WTC11 (cell line): ENCODE data around the gene RPTOR. TPM values are rescaled to one million over a fixed set of nuclear protein-coding genes. Genes with fewer than 3 reads are reported as not detected.

Experiments
- ATAC-seq: fragments of 200-7000 bp; cut with Tn5 transposase; 2 replicates; pipeline ENCODE4 v1.10.0; 2021; ENCODE audit warnings: mild to moderate bottlenecking, moderate library complexity
- CTCF ChIA-PET: fragments of 300-600 bp; sonication (Branson Sonifier 250); formaldehyde crosslinking; loops from one replicate; lab custom pipeline; 2021; ENCODE audit warnings: antibody characterized with exemption; lab: Charles Lee
- POLR2A ChIA-PET: fragments of 350-600 bp; sonication (Branson Sonifier 250); formaldehyde crosslinking; loops from one replicate; lab custom pipeline; 2021; ENCODE audit warnings: antibody characterized with exemption; lab: Charles Lee
- DNase-seq: peaks from one replicate; pipeline ENCODE4 v3.0.0; 2021; ENCODE audit warnings: low spot score
- H3K27ac Mint-ChIP-seq: 2 replicates; pipeline ENCODE4 v1.8.0; 2021; ENCODE audit warnings: mixed read lengths
- H3K27me3 Mint-ChIP-seq: 2 replicates; pipeline ENCODE4 v1.8.0; 2021; ENCODE audit warnings: low read depth, mild to moderate bottlenecking, moderate library complexity, mixed read lengths
- H3K36me3 Mint-ChIP-seq: 2 replicates; pipeline ENCODE4 v1.8.0; 2021; ENCODE audit warnings: mixed read lengths
- H3K4me1 Mint-ChIP-seq: 2 replicates; pipeline ENCODE4 v1.8.0; 2022; ENCODE audit warnings: mixed read lengths
- H3K4me3 Mint-ChIP-seq: 2 replicates; pipeline ENCODE4 v1.8.0; 2021; ENCODE audit warnings: mild to moderate bottlenecking, moderate library complexity, mixed read lengths
- H3K9me3 Mint-ChIP-seq: 2 replicates; pipeline ENCODE4 v1.8.0; 2021; ENCODE audit warnings: mixed read lengths
- ESRRA ChIP-seq: sonication (generic); formaldehyde crosslinking; IDR thresholded peaks from 2 replicates; pipeline ENCODE4 v1.8.1; 2022; ENCODE audit warnings: mild to moderate bottlenecking, missing genetic modification reagents, borderline replicate concordance
- GTF2I ChIP-seq: fragments of 250-450 bp; sonication (Bioruptor Pico); conservative IDR thresholded peaks from 2 replicates; pipeline ENCODE4 v1.4.0; 2021; ENCODE audit warnings: mild to moderate bottlenecking
- MXD4 ChIP-seq: fragments of 250-450 bp; sonication (Bioruptor Pico); IDR thresholded peaks from 2 replicates; pipeline ENCODE4 v1.8.0; 2021; ENCODE audit warnings: mild to moderate bottlenecking, moderate library complexity, borderline replicate concordance
- MYBL2 ChIP-seq: sonication (generic); formaldehyde crosslinking; IDR thresholded peaks from 2 replicates; pipeline ENCODE4 v1.8.1; 2023; ENCODE audit warnings: mild to moderate bottlenecking, moderate library complexity, missing genetic modification reagents
- NFYB ChIP-seq: sonication (generic); formaldehyde crosslinking; conservative IDR thresholded peaks from 2 replicates; pipeline ENCODE4 v1.8.0; 2022; ENCODE audit warnings: low read depth, missing genetic modification reagents
- RELA ChIP-seq: sonication (generic); formaldehyde crosslinking; IDR thresholded peaks from 2 replicates; pipeline ENCODE4 v1.8.1; 2022; ENCODE audit warnings: missing genetic modification reagents, mild to moderate bottlenecking, borderline replicate concordance
- SMAD4 ChIP-seq: sonication (generic); formaldehyde crosslinking; IDR thresholded peaks from 2 replicates; pipeline ENCODE4 v1.8.0; 2022; ENCODE audit warnings: mild to moderate bottlenecking, missing genetic modification reagents
- TEAD1 ChIP-seq: sonication (generic); formaldehyde crosslinking; IDR thresholded peaks from 2 replicates; pipeline ENCODE4 v1.8.0; 2022; ENCODE audit warnings: mild to moderate bottlenecking, missing genetic modification reagents
- TP53 ChIP-seq: sonication (generic); formaldehyde crosslinking; IDR thresholded peaks from 2 replicates; pipeline ENCODE4 v1.8.1; 2023; ENCODE audit warnings: mild to moderate bottlenecking, missing genetic modification reagents
- total RNA-seq: library from RNA; stranded (reverse); gene quantifications from 3 replicates; pipeline ENCODE4 v1.2.3, GENCODE V29; 2021
- TF ChIP-seq, protein P1 (sequence below): sonication (generic); formaldehyde crosslinking; IDR thresholded peaks from 2 replicates; pipeline ENCODE4 v1.8.0; 2023; ENCODE audit warnings: missing genetic modification reagents, mild to moderate bottlenecking, borderline replicate concordance
- TF ChIP-seq, protein P2 (sequence below): fragments of 250-450 bp; sonication (Bioruptor Pico); IDR thresholded peaks from 2 replicates; pipeline ENCODE4 v1.9.0; 2021; ENCODE audit warnings: mild to moderate bottlenecking, borderline replicate concordance
- TF ChIP-seq, protein P3 (sequence below): sonication (generic); formaldehyde crosslinking; IDR thresholded peaks from 2 replicates; pipeline ENCODE4 v1.8.1; 2023; ENCODE audit warnings: mild to moderate bottlenecking, missing genetic modification reagents
- TF ChIP-seq, protein P4 (sequence below): fragments of 250-450 bp; sonication (Bioruptor Pico); IDR thresholded peaks from 2 replicates; pipeline ENCODE4 v1.9.0; 2021; ENCODE audit warnings: mild to moderate bottlenecking
- TF ChIP-seq, protein P5 (sequence below): fragments of 250-450 bp; sonication (Bioruptor Pico); IDR thresholded peaks from 2 replicates; pipeline ENCODE4 v1.9.0; 2021; ENCODE audit warnings: mild to moderate bottlenecking
- TF ChIP-seq, protein P6 (sequence below): sonication (generic); formaldehyde crosslinking; IDR thresholded peaks from 2 replicates; pipeline ENCODE4 v1.8.0; 2022; ENCODE audit warnings: missing genetic modification reagents
- TF ChIP-seq, protein P7 (sequence below): sonication (generic); formaldehyde crosslinking; IDR thresholded peaks from 2 replicates; pipeline ENCODE4 v1.8.1; 2022; ENCODE audit warnings: low read depth, missing genetic modification reagents, borderline replicate concordance
- TF ChIP-seq, protein P8 (sequence below): sonication (generic); formaldehyde crosslinking; IDR thresholded peaks from 2 replicates; pipeline ENCODE4 v1.8.1; 2022; ENCODE audit warnings: missing genetic modification reagents, borderline replicate concordance

The RPTOR gene
- total RNA-seq, 1 experiment from 2014 or later: 41.0 TPM

DNA sequence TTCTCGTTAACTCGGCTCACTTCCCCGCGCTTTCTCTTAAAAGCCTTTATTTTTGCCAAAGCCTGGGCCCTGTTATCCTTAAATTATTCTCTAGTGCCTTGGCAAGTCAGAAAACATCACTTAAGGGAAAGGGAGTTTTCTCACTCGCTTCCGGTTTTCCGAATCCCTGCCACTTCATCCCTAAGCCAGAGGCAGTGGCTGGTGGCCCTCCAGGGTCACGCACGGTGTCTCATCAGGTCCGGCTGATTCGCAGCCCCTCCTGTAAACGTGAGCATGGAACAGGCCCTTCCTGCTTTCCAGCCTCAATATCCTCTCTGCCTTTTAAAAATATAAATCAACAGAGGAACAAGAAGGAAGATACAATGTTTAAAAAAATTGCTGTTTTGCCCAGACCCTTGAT, 304.5 kb downstream of the RPTOR start:
- Mint-ChIP-seq H3K36me3 (peaks cover 12% of the 10 kb centered on the region; the same call in 1 of the 2 replicates), H3K27ac (no peak overlapping the region), H3K9me3 (no peaks in the 10 kb centered on the region), H3K4me3 (no peak overlapping the region), H3K4me1 (peaks cover 19% of the 10 kb centered on the region), H3K27me3 (no peaks in the 10 kb centered on the region)
- DNase-seq: peak; percentile 3
- CTCF ChIA-PET: no interaction called here
- POLR2A ChIA-PET: no interaction called here
- no peak for ATAC-seq
- TF ChIP-seq ESRRA (CRISPR knock-in tag): no peak
- TF ChIP-seq, protein P1, sequence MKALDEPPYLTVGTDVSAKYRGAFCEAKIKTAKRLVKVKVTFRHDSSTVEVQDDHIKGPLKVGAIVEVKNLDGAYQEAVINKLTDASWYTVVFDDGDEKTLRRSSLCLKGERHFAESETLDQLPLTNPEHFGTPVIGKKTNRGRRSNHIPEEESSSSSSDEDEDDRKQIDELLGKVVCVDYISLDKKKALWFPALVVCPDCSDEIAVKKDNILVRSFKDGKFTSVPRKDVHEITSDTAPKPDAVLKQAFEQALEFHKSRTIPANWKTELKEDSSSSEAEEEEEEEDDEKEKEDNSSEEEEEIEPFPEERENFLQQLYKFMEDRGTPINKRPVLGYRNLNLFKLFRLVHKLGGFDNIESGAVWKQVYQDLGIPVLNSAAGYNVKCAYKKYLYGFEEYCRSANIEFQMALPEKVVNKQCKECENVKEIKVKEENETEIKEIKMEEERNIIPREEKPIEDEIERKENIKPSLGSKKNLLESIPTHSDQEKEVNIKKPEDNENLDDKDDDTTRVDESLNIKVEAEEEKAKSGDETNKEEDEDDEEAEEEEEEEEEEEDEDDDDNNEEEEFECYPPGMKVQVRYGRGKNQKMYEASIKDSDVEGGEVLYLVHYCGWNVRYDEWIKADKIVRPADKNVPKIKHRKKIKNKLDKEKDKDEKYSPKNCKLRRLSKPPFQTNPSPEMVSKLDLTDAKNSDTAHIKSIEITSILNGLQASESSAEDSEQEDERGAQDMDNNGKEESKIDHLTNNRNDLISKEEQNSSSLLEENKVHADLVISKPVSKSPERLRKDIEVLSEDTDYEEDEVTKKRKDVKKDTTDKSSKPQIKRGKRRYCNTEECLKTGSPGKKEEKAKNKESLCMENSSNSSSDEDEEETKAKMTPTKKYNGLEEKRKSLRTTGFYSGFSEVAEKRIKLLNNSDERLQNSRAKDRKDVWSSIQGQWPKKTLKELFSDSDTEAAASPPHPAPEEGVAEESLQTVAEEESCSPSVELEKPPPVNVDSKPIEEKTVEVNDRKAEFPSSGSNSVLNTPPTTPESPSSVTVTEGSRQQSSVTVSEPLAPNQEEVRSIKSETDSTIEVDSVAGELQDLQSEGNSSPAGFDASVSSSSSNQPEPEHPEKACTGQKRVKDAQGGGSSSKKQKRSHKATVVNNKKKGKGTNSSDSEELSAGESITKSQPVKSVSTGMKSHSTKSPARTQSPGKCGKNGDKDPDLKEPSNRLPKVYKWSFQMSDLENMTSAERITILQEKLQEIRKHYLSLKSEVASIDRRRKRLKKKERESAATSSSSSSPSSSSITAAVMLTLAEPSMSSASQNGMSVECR (CRISPR knock-in tag): no peak
- TF ChIP-seq, protein P2, sequence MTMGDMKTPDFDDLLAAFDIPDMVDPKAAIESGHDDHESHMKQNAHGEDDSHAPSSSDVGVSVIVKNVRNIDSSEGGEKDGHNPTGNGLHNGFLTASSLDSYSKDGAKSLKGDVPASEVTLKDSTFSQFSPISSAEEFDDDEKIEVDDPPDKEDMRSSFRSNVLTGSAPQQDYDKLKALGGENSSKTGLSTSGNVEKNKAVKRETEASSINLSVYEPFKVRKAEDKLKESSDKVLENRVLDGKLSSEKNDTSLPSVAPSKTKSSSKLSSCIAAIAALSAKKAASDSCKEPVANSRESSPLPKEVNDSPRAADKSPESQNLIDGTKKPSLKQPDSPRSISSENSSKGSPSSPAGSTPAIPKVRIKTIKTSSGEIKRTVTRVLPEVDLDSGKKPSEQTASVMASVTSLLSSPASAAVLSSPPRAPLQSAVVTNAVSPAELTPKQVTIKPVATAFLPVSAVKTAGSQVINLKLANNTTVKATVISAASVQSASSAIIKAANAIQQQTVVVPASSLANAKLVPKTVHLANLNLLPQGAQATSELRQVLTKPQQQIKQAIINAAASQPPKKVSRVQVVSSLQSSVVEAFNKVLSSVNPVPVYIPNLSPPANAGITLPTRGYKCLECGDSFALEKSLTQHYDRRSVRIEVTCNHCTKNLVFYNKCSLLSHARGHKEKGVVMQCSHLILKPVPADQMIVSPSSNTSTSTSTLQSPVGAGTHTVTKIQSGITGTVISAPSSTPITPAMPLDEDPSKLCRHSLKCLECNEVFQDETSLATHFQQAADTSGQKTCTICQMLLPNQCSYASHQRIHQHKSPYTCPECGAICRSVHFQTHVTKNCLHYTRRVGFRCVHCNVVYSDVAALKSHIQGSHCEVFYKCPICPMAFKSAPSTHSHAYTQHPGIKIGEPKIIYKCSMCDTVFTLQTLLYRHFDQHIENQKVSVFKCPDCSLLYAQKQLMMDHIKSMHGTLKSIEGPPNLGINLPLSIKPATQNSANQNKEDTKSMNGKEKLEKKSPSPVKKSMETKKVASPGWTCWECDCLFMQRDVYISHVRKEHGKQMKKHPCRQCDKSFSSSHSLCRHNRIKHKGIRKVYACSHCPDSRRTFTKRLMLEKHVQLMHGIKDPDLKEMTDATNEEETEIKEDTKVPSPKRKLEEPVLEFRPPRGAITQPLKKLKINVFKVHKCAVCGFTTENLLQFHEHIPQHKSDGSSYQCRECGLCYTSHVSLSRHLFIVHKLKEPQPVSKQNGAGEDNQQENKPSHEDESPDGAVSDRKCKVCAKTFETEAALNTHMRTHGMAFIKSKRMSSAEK: no peak
- TF ChIP-seq SMAD4 (CRISPR knock-in tag): no peak
- TF ChIP-seq, protein P3, sequence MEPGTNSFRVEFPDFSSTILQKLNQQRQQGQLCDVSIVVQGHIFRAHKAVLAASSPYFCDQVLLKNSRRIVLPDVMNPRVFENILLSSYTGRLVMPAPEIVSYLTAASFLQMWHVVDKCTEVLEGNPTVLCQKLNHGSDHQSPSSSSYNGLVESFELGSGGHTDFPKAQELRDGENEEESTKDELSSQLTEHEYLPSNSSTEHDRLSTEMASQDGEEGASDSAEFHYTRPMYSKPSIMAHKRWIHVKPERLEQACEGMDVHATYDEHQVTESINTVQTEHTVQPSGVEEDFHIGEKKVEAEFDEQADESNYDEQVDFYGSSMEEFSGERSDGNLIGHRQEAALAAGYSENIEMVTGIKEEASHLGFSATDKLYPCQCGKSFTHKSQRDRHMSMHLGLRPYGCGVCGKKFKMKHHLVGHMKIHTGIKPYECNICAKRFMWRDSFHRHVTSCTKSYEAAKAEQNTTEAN: no peak
- TF ChIP-seq, protein P4, sequence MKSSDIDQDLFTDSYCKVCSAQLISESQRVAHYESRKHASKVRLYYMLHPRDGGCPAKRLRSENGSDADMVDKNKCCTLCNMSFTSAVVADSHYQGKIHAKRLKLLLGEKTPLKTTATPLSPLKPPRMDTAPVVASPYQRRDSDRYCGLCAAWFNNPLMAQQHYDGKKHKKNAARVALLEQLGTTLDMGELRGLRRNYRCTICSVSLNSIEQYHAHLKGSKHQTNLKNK (CRISPR knock-in tag): no peak
- TF ChIP-seq, protein P5, sequence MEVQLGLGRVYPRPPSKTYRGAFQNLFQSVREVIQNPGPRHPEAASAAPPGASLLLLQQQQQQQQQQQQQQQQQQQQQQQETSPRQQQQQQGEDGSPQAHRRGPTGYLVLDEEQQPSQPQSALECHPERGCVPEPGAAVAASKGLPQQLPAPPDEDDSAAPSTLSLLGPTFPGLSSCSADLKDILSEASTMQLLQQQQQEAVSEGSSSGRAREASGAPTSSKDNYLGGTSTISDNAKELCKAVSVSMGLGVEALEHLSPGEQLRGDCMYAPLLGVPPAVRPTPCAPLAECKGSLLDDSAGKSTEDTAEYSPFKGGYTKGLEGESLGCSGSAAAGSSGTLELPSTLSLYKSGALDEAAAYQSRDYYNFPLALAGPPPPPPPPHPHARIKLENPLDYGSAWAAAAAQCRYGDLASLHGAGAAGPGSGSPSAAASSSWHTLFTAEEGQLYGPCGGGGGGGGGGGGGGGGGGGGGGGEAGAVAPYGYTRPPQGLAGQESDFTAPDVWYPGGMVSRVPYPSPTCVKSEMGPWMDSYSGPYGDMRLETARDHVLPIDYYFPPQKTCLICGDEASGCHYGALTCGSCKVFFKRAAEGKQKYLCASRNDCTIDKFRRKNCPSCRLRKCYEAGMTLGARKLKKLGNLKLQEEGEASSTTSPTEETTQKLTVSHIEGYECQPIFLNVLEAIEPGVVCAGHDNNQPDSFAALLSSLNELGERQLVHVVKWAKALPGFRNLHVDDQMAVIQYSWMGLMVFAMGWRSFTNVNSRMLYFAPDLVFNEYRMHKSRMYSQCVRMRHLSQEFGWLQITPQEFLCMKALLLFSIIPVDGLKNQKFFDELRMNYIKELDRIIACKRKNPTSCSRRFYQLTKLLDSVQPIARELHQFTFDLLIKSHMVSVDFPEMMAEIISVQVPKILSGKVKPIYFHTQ (CRISPR knock-in tag): no peak
- TF ChIP-seq MYBL2 (CRISPR knock-in tag): no peak
- TF ChIP-seq, protein P6, sequence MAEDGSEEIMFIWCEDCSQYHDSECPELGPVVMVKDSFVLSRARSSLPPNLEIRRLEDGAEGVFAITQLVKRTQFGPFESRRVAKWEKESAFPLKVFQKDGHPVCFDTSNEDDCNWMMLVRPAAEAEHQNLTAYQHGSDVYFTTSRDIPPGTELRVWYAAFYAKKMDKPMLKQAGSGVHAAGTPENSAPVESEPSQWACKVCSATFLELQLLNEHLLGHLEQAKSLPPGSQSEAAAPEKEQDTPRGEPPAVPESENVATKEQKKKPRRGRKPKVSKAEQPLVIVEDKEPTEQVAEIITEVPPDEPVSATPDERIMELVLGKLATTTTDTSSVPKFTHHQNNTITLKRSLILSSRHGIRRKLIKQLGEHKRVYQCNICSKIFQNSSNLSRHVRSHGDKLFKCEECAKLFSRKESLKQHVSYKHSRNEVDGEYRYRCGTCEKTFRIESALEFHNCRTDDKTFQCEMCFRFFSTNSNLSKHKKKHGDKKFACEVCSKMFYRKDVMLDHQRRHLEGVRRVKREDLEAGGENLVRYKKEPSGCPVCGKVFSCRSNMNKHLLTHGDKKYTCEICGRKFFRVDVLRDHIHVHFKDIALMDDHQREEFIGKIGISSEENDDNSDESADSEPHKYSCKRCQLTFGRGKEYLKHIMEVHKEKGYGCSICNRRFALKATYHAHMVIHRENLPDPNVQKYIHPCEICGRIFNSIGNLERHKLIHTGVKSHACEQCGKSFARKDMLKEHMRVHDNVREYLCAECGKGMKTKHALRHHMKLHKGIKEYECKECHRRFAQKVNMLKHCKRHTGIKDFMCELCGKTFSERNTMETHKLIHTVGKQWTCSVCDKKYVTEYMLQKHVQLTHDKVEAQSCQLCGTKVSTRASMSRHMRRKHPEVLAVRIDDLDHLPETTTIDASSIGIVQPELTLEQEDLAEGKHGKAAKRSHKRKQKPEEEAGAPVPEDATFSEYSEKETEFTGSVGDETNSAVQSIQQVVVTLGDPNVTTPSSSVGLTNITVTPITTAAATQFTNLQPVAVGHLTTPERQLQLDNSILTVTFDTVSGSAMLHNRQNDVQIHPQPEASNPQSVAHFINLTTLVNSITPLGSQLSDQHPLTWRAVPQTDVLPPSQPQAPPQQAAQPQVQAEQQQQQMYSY (CRISPR knock-in tag): no peak
- TF ChIP-seq, protein P7, sequence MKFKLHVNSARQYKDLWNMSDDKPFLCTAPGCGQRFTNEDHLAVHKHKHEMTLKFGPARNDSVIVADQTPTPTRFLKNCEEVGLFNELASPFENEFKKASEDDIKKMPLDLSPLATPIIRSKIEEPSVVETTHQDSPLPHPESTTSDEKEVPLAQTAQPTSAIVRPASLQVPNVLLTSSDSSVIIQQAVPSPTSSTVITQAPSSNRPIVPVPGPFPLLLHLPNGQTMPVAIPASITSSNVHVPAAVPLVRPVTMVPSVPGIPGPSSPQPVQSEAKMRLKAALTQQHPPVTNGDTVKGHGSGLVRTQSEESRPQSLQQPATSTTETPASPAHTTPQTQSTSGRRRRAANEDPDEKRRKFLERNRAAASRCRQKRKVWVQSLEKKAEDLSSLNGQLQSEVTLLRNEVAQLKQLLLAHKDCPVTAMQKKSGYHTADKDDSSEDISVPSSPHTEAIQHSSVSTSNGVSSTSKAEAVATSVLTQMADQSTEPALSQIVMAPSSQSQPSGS: no peak
- no peak for TF ChIP-seq NFYB (CRISPR knock-in tag)
- no peak for TF ChIP-seq RELA (CRISPR knock-in tag)
- TF ChIP-seq TEAD1 (CRISPR knock-in tag): no peak
- TF ChIP-seq GTF2I (CRISPR knock-in tag): no peak
- no peak for TF ChIP-seq MXD4 (CRISPR knock-in tag)
- no peak for TF ChIP-seq TP53
- TF ChIP-seq, protein P8, sequence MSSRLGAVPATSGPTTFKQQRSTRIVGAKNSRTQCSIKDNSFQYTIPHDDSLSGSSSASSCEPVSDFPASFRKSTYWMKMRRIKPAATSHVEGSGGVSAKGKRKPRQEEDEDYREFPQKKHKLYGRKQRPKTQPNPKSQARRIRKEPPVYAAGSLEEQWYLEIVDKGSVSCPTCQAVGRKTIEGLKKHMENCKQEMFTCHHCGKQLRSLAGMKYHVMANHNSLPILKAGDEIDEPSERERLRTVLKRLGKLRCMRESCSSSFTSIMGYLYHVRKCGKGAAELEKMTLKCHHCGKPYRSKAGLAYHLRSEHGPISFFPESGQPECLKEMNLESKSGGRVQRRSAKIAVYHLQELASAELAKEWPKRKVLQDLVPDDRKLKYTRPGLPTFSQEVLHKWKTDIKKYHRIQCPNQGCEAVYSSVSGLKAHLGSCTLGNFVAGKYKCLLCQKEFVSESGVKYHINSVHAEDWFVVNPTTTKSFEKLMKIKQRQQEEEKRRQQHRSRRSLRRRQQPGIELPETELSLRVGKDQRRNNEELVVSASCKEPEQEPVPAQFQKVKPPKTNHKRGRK (CRISPR knock-in tag): no peak
